OCI-LY3 (cell line): Measurements from ENCODE around the gene OR1F1.

Experiments used
- H2AFZ ChIP-seq: fragments of 200-600, 300-600 bp; shearing (Covaris generic); 2 replicates; pipeline ENCODE4 v1.6.0; 2014; ENCODE audit warnings: antibody characterized with exemption, low read depth, low read length
- H3K27ac ChIP-seq: fragments of 200-600, 300-600 bp; sonication (generic); 2 replicates; pipeline ENCODE4 v1.5.1; 2014; ENCODE audit warnings: mild to moderate bottlenecking, low read length, moderate library complexity, mixed read lengths
- H3K27me3 ChIP-seq: fragments of 200-600, 300-600 bp; sonication (generic); 2 replicates; pipeline ENCODE4 v1.6.1; 2014; ENCODE audit warnings: low read depth, low read length, mixed read lengths
- H3K36me3 ChIP-seq: fragments of 200-600, 300-600 bp; sonication (generic); replicated peaks from 2 replicates; pipeline ENCODE3; 2014; ENCODE audit warnings: low read depth, low read length, mixed read lengths
- H3K4me1 ChIP-seq: fragments of 300-600, 200-600 bp; sonication (generic); 2 replicates; pipeline ENCODE4 v1.6.1; 2014; ENCODE audit warnings: low read length, mixed read lengths
- H3K4me2 ChIP-seq: fragments of 200-600, 300-600 bp; sonication (generic); 2 replicates; pipeline ENCODE4 v1.6.1; 2014; ENCODE audit warnings: low read length, mixed read lengths
- H3K4me3 ChIP-seq: fragments of 300-600, 200-600 bp; sonication (generic); 2 replicates; pipeline ENCODE4 v1.5.1; 2014; ENCODE audit warnings: antibody characterized with exemption, mild to moderate bottlenecking, low read length, moderate library complexity
- H3K79me2 ChIP-seq: fragments of 300-600, 200-600 bp; shearing (Covaris generic); 2 replicates; pipeline ENCODE4 v1.6.1; 2014; ENCODE audit warnings: mild to moderate bottlenecking, low read length, mixed read lengths
- H3K9ac ChIP-seq: fragments of 300-600, 200-600 bp; shearing (Covaris generic); 2 replicates; pipeline ENCODE4 v1.6.0; 2014; ENCODE audit warnings: mild to moderate bottlenecking, low read length, moderate library complexity
- H3K9me3 ChIP-seq: fragments of 200-600, 300-600 bp; shearing (Covaris generic); 2 replicates; pipeline ENCODE4 v1.6.1; 2014; ENCODE audit warnings: low read length, mixed read lengths; ENCODE audit not compliant: insufficient read depth
- H4K20me1 ChIP-seq: fragments of 200-600, 300-600 bp; sonication (generic); 2 replicates; pipeline ENCODE4 v1.6.1; 2016; ENCODE audit warnings: low read length, mixed read lengths; ENCODE audit not compliant: insufficient read depth
- EZH2phosphoT487 ChIP-seq: fragments of 200-600 bp; shearing (Covaris generic); IDR thresholded peaks from 2 replicates; pipeline ENCODE4 v1.6.1; 2018; ENCODE audit warnings: antibody characterized with exemption, mixed run types, low read depth
- TF ChIP-seq, protein P1 (sequence below): fragments of 200-600, 300-600 bp; sonication (generic); IDR thresholded peaks from 2 replicates; pipeline ENCODE4 v1.5.1; 2014; ENCODE audit warnings: antibody characterized with exemption, low read length, low read depth

OR1F1 gene

DNA sequence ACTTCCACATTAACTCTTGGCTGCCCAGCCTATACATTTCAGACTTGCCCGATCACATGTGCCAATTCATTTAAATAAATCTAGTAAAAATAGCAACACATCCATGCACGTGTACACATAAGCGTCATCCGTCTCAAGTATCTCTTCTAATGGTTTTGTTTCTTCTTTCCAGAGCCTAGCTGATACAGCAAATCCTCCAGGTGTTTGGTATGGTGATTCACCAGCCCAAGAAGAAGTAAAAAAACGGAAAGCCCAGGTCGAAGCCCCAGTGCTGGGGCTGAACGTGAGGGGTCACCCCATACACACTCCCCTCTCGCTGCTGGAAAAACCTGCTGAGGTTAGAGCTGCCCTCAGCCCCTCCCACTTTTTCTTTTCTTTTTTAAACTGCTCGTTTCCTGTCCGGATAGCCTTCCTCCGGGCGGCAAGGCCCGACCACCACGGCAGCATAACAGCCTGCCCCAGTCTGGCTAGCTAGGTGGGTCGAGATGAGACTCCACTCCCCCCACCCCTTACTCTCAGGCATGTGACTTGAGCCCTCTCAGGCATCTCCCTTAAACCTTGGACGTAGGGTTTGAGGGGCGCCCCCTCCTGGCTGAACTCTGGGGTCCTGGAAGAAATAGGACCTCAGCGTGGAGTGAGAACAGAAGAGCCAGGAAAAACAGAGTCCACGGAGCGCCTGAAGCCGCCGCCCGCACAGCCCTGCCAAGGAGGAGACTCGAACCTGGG, 13.9 kb upstream of the OR1F1 start:
- Histone ChIP-seq H2AFZ (peak overlapping the region; percentile 99), H3K4me3 (peak overlapping the region; percentile 78)

DNA sequence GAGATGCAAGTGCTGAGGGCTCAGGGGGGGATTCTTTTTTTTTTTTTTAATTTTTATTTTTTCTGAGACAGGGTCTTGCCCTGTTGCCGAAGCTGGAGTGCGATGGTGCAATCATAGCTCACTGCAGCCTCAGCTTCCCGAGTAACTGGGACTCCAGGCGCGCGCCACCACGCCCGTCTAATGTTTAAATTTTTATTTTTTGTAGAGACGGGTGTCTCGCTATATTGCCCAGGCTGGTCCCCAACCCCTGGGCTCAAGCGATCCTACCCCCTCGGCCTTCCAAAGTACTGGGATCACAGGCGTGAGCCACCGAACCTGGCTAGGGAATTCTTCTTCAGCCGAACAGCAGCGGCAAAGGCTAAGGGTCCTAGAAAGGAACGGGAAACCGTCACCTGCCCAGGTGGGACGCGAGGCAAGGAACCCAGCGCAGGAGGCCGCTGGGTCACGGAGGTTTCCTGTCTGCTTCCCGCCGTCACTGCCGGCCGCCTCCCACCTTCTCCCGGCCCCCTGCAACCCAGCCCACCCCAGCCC, 13.3 kb upstream of the OR1F1 start:
- H3K4me3 ChIP-seq: peak overlapping the region; percentile 78
- H3K79me2 ChIP-seq: no peaks in the 10 kb centered on the region
- peak overlapping the region; percentile 99; the same call in 1 of the 2 replicates for H2AFZ ChIP-seq
- no peak overlapping the region; the same call in 1 of the 2 replicates for H3K9ac ChIP-seq
- H3K4me1 ChIP-seq: peaks cover 19% of the 10 kb centered on the region
- H3K27ac ChIP-seq: no peak overlapping the region
- peak overlapping the region; percentile 94 for H3K4me2 ChIP-seq
- no peaks in the 10 kb centered on the region for H3K36me3 ChIP-seq
- TF ChIP-seq, protein P1, sequence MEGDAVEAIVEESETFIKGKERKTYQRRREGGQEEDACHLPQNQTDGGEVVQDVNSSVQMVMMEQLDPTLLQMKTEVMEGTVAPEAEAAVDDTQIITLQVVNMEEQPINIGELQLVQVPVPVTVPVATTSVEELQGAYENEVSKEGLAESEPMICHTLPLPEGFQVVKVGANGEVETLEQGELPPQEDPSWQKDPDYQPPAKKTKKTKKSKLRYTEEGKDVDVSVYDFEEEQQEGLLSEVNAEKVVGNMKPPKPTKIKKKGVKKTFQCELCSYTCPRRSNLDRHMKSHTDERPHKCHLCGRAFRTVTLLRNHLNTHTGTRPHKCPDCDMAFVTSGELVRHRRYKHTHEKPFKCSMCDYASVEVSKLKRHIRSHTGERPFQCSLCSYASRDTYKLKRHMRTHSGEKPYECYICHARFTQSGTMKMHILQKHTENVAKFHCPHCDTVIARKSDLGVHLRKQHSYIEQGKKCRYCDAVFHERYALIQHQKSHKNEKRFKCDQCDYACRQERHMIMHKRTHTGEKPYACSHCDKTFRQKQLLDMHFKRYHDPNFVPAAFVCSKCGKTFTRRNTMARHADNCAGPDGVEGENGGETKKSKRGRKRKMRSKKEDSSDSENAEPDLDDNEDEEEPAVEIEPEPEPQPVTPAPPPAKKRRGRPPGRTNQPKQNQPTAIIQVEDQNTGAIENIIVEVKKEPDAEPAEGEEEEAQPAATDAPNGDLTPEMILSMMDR: no peak
- no peak for TF ChIP-seq EZH2phosphoT487
- H4K20me1 ChIP-seq: no peaks in the 10 kb centered on the region
- H3K9me3 ChIP-seq: no peaks in the 10 kb centered on the region
- H3K27me3 ChIP-seq: peaks cover 3% of the 10 kb centered on the region; the same call in 1 of the 2 replicates

More for the DNA sequence above, 13.9 kb upstream of the OR1F1 start:
- H3K4me1 ChIP-seq: peaks cover 19% of the 10 kb centered on the region
- no peaks in the 10 kb centered on the region for H4K20me1 ChIP-seq
- H3K36me3 ChIP-seq: no peaks in the 10 kb centered on the region
- peak overlapping the region; percentile 66 for H3K9ac ChIP-seq
- no peak for TF ChIP-seq EZH2phosphoT487
- TF ChIP-seq, protein P1: peak; percentile 80
- no peaks in the 10 kb centered on the region for H3K27me3 ChIP-seq
- peak overlapping the region; percentile 60 for H3K27ac ChIP-seq
- peak overlapping the region; percentile 94 for H3K4me2 ChIP-seq
- H3K9me3 ChIP-seq: no peaks in the 10 kb centered on the region
- no peaks in the 10 kb centered on the region for H3K79me2 ChIP-seq

DNA sequence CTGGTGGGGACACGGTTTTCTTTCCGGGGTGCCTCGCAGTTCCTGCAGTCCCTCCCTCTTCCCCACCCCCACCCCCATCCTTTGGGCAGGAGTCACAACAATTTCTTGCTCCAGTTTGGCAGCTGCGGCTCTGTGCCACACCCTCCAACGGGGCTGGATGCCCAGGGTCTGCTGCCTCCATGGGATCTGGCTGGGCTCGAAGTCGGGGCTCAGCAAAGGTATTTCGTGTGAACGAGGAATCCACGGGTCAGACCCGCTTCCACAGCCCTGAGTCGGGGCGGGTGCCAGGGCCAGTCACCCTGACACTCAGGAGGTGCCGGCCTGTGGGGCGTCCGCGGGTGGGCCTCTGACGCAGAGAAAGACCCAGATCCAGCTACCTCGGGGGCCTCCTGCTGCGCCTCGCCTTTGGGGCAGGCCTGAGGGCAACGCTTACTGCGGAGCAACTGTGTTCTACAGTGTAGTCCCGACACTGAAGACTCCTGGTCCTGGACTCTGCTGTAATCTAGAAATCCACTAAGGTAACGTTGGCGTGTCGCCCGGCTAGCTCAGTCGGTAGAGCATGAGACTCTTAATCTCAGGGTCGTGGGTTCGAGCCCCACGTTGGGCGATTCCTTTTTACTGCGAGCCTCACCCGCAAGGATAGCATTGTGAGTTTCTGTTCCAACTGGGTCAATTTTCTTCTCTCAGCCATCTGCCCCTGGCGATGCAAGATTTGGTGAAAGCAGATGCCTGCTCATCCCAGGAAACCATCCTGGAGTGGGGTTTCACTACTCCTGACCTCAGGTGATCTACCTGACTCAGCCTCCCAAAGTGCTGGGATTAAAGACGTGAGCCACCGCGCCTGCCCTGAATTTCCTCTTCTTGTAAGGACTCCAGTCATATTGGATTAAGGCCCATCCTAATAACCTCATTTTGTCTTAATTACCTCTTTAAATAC, 12.6 kb upstream of the OR1F1 start:
- H3K27ac ChIP-seq: no peak overlapping the region
- peaks cover 19% of the 10 kb centered on the region for H3K4me1 ChIP-seq
- TF ChIP-seq, protein P1: no peak
- TF ChIP-seq EZH2phosphoT487: no peak
- H3K4me3 ChIP-seq: no peak overlapping the region
- no peak overlapping the region for H2AFZ ChIP-seq
- peak overlapping the region; percentile 94 for H3K4me2 ChIP-seq
- H3K79me2 ChIP-seq: no peaks in the 10 kb centered on the region
- H3K27me3 ChIP-seq: peaks cover 3% of the 10 kb centered on the region; the same call in 1 of the 2 replicates
- no peaks in the 10 kb centered on the region for H3K9me3 ChIP-seq
- H3K9ac ChIP-seq: no peak overlapping the region
- no peaks in the 10 kb centered on the region for H4K20me1 ChIP-seq
- no peaks in the 10 kb centered on the region for H3K36me3 ChIP-seq

- no peak overlapping the region for H3K4me2 ChIP-seq
- no peaks in the 10 kb centered on the region for H3K79me2 ChIP-seq
- H3K27ac ChIP-seq: no peak overlapping the region
- no peaks in the 10 kb centered on the region for H3K36me3 ChIP-seq
- peaks cover 5% of the 10 kb centered on the region; the same call in 1 of the 2 replicates for H3K4me1 ChIP-seq
- no peak overlapping the region for H3K9ac ChIP-seq
- TF ChIP-seq, protein P1: no peak
- TF ChIP-seq EZH2phosphoT487: no peak
- no peaks in the 10 kb centered on the region for H3K9me3 ChIP-seq
- no peak overlapping the region for H3K4me3 ChIP-seq
- H4K20me1 ChIP-seq: no peaks in the 10 kb centered on the region
- H3K27me3 ChIP-seq: peaks cover 10% of the 10 kb centered on the region; the same call in 1 of the 2 replicates
- H2AFZ ChIP-seq: no peak overlapping the region
These were observed 8.4 kb upstream of the OR1F1 start for GRCh38 chr16:3179651-3180050.
